Progenitor cell of endocrine pancreas (in vitro differentiated cells): ENCODE measurements around the gene SLC8B1. TPM values are rescaled to one million over a fixed set of nuclear protein-coding genes. Genes with fewer than 3 reads are reported as not detected.
A peak's percentile ranks its signal among the peaks of the same experiment; 100 is the strongest.

Source experiments
- DNase-seq: peaks from one replicate; pipeline ENCODE4 v3.0.0; 2021; ENCODE audit warnings: low spot score; ENCODE audit not compliant: unreplicated experiment
- H3K27ac Mint-ChIP-seq: 2 replicates; pipeline ENCODE4 v1.8.0; 2021; ENCODE audit warnings: mild to moderate bottlenecking, moderate library complexity, mixed read lengths
- H3K27me3 Mint-ChIP-seq: 2 replicates; pipeline ENCODE4 v1.8.0; 2021; ENCODE audit warnings: mixed read lengths
- H3K36me3 Mint-ChIP-seq: 2 replicates; pipeline ENCODE4 v1.8.0; 2022; ENCODE audit warnings: mixed read lengths; ENCODE audit not compliant: insufficient read depth
- H3K4me1 Mint-ChIP-seq: 2 replicates; pipeline ENCODE4 v1.8.0; 2021; ENCODE audit warnings: low read depth, mixed read lengths
- H3K4me3 Mint-ChIP-seq: 2 replicates; pipeline ENCODE4 v1.8.0; 2021; ENCODE audit warnings: low read depth, mild to moderate bottlenecking, moderate library complexity, mixed read lengths
- H3K9me3 Mint-ChIP-seq: 2 replicates; pipeline ENCODE4 v1.8.0; 2021; ENCODE audit warnings: low read depth, mixed read lengths
- CTCF ChIP-seq: fragments of 200-600 bp; sonication (generic); IDR thresholded peaks from one replicate; pipeline ENCODE4 v1.5.0; 2021; ENCODE audit warnings: antibody characterized with exemption, mild to moderate bottlenecking; ENCODE audit not compliant: unreplicated experiment
- long read RNA-seq: library from polyadenylated mRNA; unstranded; transcript quantifications from one replicate; pipeline ENCODE4 v2.0.0, GENCODE V29; 2020
- total RNA-seq: library from RNA; stranded (reverse); gene quantifications from 2 replicates; pipeline ENCODE4 v1.2.1, GENCODE V29; 2021

SLC8B1 gene
- 9.8 and 11.0 TPM in 2 replicates for total RNA-seq
- long read RNA-seq, partial matches to known transcripts: 8 of 10 reads
- long read RNA-seq, other reads (novel, unspliced or antisense): 1 of 10 reads

- Mint-ChIP-seq H3K27ac (no peak within 1 kb of the TSS), H3K36me3 (peaks cover 11% of the 10 kb centered on the region), H3K4me3 (peak within 1 kb of the TSS; percentile 79), H3K4me1 (peaks cover 2% of the 10 kb centered on the region), H3K27me3 (peaks cover 33% of the 10 kb centered on the region), H3K9me3 (no peaks in the 10 kb centered on the region)
- DNase-seq: peak; percentile 90
- TF ChIP-seq CTCF: no peak
These were observed at the start of gene SLC8B1 for GRCh38 chr12:113334786-113335539. Gene SLC8B1, minus strand, starts transcription at chr12:113335109. Its CDS starts 2,231 bp downstream, at chr12:113332878.

GRCh38 chr12:113382206-113382605 is 47.3 kb upstream of the SLC8B1 start:
- no peaks in the 10 kb centered on the region for H3K27me3 Mint-ChIP-seq
- no peaks in the 10 kb centered on the region for H3K4me1 Mint-ChIP-seq
- H3K36me3 Mint-ChIP-seq: peaks cover 12% of the 10 kb centered on the region
- no peak overlapping the region for H3K4me3 Mint-ChIP-seq
- no peaks in the 10 kb centered on the region for H3K9me3 Mint-ChIP-seq
- TF ChIP-seq CTCF: no peak
- H3K27ac Mint-ChIP-seq: no peak overlapping the region
- DNase-seq: no peak

- H3K27ac Mint-ChIP-seq: no peak overlapping the region
- H3K4me3 Mint-ChIP-seq: no peak overlapping the region
- H3K9me3 Mint-ChIP-seq: no peaks in the 10 kb centered on the region
- peaks cover 13% of the 10 kb centered on the region for H3K36me3 Mint-ChIP-seq
- TF ChIP-seq CTCF: no peak
- H3K4me1 Mint-ChIP-seq: no peaks in the 10 kb centered on the region
- DNase-seq: no peak
- H3K27me3 Mint-ChIP-seq: no peaks in the 10 kb centered on the region
These were observed 46.3 kb upstream of the SLC8B1 start for GRCh38 chr12:113381220-113381619.

GRCh38 chr12:113378291-113378690 is 43.4 kb upstream of the SLC8B1 start:
- no peaks in the 10 kb centered on the region for H3K27me3 Mint-ChIP-seq
- no peak overlapping the region for H3K4me3 Mint-ChIP-seq
- DNase-seq: no peak
- H3K4me1 Mint-ChIP-seq: no peaks in the 10 kb centered on the region
- no peak overlapping the region for H3K27ac Mint-ChIP-seq
- H3K9me3 Mint-ChIP-seq: no peaks in the 10 kb centered on the region
- H3K36me3 Mint-ChIP-seq: peaks cover 16% of the 10 kb centered on the region
- TF ChIP-seq CTCF: no peak

GRCh38 chr12:113374823-113375428 is 40.0 kb upstream of the SLC8B1 start:
- Mint-ChIP-seq H3K4me3 (no peak overlapping the region), H3K4me1 (peaks cover 2% of the 10 kb centered on the region), H3K27me3 (no peaks in the 10 kb centered on the region), H3K27ac (no peak overlapping the region), H3K9me3 (no peaks in the 10 kb centered on the region), H3K36me3 (peaks cover 18% of the 10 kb centered on the region)
- no peak for DNase-seq
- TF ChIP-seq CTCF: no peak
